GM12865 (cell line): Measurements from ENCODE around the gene RAB4A.
"Not testable (repeated sequence)": the region's sequence is repeated elsewhere in the genome, so short reads cannot be mapped to it uniquely, and the experiment has no call there.

Experiments used
- DNase-seq: peaks from one replicate; pipeline ENCODE4 v3.0.0; 2010; ENCODE audit warnings: low read depth
- H3K4me3 ChIP-seq: 2 replicates; pipeline ENCODE4 v1.5.1; 2011; ENCODE audit warnings: mild to moderate bottlenecking, low read depth, low read length, control low read depth
- TF ChIP-seq, protein P1 (sequence below): IDR thresholded peaks from 2 replicates; pipeline ENCODE4 v1.5.1; 2011; ENCODE audit warnings: low read length, control low read depth, low read depth, inconsistent platforms; ENCODE audit not compliant: insufficient read depth; ENCODE audit errors: missing control alignments

The RAB4A gene

DNA sequence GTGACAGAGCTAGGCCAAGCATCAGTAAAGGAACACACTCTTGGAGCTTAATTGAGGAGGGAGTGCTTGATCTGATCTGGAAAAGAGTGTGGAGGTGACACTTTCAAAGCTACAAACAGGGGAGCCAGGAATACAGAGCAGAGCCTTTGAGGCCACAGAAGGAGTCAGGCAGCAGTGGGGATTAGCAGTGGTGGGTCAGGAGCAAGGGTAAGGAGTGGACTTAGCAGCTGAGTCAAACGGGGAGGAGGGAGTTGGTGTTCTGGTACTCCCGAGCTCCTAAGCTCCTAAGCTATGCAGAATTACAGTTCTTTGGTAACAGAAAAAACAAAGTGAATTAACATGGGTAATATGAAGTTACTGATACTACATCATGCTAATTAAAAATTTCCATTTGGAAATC is 14.5 kb downstream of the RAB4A start:
- DNase-seq: no peak
- H3K4me3 ChIP-seq: no peak overlapping the region
- TF ChIP-seq, protein P1, sequence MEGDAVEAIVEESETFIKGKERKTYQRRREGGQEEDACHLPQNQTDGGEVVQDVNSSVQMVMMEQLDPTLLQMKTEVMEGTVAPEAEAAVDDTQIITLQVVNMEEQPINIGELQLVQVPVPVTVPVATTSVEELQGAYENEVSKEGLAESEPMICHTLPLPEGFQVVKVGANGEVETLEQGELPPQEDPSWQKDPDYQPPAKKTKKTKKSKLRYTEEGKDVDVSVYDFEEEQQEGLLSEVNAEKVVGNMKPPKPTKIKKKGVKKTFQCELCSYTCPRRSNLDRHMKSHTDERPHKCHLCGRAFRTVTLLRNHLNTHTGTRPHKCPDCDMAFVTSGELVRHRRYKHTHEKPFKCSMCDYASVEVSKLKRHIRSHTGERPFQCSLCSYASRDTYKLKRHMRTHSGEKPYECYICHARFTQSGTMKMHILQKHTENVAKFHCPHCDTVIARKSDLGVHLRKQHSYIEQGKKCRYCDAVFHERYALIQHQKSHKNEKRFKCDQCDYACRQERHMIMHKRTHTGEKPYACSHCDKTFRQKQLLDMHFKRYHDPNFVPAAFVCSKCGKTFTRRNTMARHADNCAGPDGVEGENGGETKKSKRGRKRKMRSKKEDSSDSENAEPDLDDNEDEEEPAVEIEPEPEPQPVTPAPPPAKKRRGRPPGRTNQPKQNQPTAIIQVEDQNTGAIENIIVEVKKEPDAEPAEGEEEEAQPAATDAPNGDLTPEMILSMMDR: no peak

DNA sequence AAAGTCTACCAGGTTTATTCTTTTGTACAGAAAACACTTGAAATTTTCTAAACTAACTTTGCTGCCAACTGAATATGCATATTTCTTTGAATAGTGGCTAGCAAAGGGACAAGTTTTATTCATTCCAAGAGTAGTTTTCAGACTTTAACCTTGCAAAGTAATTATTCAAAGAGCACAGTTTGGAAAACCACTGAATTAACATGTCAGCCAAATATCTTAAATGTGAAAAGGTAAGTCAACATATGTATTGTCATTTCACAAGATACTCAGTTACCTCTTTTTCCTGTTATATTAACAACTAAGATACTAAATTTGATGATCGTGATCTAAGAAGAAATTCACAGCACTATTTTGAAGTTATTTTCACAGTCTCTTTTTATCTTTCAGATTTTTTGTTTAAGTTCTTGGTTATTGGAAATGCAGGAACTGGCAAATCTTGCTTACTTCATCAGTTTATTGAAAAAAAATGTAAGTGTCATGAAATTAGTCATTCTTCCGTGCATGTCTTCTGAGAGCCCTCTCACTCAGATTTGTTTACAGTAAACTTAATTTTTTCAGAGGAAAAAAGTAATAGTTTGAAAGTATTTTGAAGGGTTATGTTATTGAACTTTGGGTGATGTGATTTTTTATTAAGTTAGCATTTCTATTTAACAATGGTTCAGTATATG is 15.3 kb downstream of the RAB4A start:
- TF ChIP-seq, protein P1: no peak
- no peak overlapping the region for H3K4me3 ChIP-seq
- DNase-seq: no peak

DNA sequence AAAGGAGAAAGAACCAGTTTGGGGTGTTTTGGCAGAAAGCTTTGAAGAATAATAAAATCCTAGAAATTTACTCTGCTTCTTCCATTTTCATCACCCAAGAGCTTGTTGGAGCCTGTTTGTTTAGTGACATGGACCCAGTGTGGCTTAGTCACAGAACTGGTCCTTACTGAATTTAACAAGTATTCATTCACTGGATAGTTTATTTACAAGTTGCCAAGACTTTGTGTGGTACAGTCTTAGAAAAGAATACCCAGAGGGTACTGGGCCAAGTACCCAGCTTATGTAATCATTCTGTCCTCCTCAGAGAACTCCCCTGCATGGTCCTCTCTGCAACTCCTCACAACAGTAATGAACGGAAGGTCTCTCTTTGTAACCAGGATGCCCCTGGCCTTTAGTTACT is 16.4 kb downstream of the RAB4A start:
- TF ChIP-seq, protein P1: no peak
- no peak for DNase-seq
- no peak overlapping the region for H3K4me3 ChIP-seq

DNA sequence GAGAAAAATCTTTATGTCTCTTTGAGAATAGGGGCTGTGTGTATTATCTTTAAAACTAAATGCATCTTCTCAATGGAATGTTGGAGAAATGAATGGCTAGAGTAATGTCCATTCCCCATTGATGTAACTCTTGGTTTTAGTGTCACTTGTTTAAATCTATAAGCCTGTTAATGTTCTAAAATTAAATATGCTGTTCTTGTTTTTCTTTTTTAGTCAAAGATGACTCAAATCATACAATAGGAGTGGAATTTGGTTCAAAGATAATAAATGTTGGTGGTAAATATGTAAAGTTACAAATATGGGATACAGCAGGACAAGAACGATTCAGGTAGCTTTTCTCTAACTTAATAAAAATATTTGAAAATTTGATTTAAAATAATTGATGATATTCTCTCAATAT is 17.6 kb downstream of the RAB4A start:
- no peak for DNase-seq
- TF ChIP-seq, protein P1: no peak

DNA sequence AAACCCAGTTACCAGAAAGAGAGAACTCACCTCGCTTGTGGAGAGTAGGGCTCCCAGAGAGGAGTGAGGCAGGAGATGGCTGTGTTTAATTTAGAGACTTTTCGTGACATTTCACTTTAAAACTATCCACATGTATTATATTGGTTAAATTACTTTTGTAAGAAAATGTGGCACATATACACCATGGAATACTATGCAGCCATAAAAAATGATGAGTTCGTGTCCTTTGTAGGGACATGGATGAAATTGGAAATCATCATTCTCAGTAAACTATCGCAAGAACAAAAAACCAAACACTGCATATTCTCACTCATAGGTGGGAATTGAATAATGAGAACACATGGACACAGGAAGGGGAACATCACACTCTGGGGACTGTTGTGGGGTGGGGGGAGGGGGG is 20.8 kb downstream of the RAB4A start:
- DNase-seq, H3K4me3 ChIP-seq: not testable (repeated sequence)

More for the DNA sequence above, 17.6 kb downstream of the RAB4A start:
- no peak overlapping the region for H3K4me3 ChIP-seq

DNA sequence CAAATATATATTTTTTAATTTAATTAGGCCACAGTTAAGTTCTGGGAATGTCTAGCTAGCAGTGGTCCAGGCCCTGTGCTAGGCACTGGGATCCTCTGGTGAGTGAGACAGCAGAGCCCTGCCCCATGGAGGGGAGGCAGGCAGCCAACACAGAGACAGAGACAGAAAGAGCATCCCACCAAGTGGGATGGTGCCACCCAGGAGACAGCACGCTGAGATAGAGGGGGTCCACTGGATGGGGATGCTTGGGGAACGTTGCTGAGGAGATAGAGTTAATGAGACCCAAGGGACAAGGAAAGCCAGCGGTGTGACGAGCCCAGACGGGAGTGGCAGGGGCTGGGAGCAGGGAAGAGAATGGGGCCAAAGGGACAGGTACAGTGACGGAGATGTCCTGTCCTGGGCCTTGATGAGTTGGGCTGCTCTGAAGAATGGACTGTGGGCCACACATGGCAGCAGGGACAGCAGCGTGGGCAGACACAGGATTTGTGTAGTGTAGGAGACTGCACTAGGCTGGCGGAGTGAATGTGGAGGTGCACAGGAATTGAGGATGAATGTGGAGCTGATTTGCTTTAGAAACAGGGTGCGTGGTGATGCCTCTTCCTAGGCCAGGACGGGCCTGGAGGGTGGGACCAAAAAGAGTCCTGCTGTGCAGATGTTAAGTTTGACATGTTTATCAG is 22.8 kb downstream of the RAB4A start:
- no peak overlapping the region for H3K4me3 ChIP-seq
- DNase-seq: no peak
- TF ChIP-seq, protein P1: no peak

DNA sequence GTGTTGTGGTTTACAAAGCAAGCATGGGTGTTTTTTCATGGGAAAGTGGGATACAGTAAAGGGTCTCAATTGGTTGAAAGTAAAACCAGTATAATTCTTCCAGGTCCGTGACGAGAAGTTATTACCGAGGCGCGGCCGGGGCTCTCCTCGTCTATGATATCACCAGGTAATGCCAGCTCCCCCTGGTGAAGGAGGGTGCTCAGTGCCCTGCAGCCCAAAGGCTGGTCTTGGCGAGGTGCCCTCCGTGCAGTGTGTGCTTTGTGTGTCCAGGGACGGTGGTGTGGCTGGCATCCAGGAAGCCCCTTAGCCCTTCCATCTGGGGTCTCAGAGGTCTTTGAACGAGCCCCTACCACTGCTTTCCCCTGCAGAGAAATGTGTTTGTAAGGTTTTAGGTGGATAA is 24.8 kb downstream of the RAB4A start:
- TF ChIP-seq, protein P1: no peak
- H3K4me3 ChIP-seq: no peak overlapping the region
- no peak for DNase-seq
